Right lobe of liver (tissue), 4 donors: ENCODE measurements around the gene CAB39L.

Experiments used
- POLR2A ChIP-seq: fragments of 450-650 bp; IDR thresholded peaks from one replicate; pipeline ENCODE4 v1.6.1; 2017; ENCODE audit warnings: antibody characterized with exemption, mild to moderate bottlenecking
- TF ChIP-seq, protein P1 (sequence below), 4 donors: fragments of 200-600 bp in 3 of 4; fragments of 450-650 bp in 1 of 4; IDR thresholded peaks; one replicate each; pipeline versions ENCODE4 v1.5.1 to v1.8.0; 2016 to 2022; ENCODE audit warnings: antibody characterized with exemption in 4 of 4, mild to moderate bottlenecking in 2 of 4
- donor health status: DM: no; HTN: no; CAD: no.
- donor health status: DM: no; HTN: no; CAD: no.
- donor health status: DM: no; HTN: yes; CAD: no.

- TF ChIP-seq POLR2A: no peak
- TF ChIP-seq, protein P1, sequence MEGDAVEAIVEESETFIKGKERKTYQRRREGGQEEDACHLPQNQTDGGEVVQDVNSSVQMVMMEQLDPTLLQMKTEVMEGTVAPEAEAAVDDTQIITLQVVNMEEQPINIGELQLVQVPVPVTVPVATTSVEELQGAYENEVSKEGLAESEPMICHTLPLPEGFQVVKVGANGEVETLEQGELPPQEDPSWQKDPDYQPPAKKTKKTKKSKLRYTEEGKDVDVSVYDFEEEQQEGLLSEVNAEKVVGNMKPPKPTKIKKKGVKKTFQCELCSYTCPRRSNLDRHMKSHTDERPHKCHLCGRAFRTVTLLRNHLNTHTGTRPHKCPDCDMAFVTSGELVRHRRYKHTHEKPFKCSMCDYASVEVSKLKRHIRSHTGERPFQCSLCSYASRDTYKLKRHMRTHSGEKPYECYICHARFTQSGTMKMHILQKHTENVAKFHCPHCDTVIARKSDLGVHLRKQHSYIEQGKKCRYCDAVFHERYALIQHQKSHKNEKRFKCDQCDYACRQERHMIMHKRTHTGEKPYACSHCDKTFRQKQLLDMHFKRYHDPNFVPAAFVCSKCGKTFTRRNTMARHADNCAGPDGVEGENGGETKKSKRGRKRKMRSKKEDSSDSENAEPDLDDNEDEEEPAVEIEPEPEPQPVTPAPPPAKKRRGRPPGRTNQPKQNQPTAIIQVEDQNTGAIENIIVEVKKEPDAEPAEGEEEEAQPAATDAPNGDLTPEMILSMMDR (IDR thresholded peaks at IDR 0.05): no peak
Measured at GRCh38 chr13:49288458-49288857, 155.4 kb downstream of the CAB39L start.
